Mesothelial cell of epicardium (in vitro differentiated cells): ENCODE results near the gene MCF2L. TPM values are rescaled to one million over a fixed set of nuclear protein-coding genes. Genes with fewer than 3 reads are reported as not detected.
"Not testable (repeated sequence)": the region's sequence is repeated elsewhere in the genome, so short reads cannot be mapped to it uniquely, and the experiment has no call there.

Experiments
- DNase-seq, 2 experiments: peaks; one replicate each; pipeline ENCODE4 v3.0.0; 2021; ENCODE audit warnings: low spot score in 2 of 2; ENCODE audit not compliant: unreplicated experiment in 2 of 2
- H3K27ac Mint-ChIP-seq: 2 replicates; pipeline ENCODE4 v1.8.0; 2021; ENCODE audit warnings: mixed read lengths
- H3K27me3 Mint-ChIP-seq: 2 replicates; pipeline ENCODE4 v1.8.0; 2021; ENCODE audit warnings: low read depth, mixed read lengths
- H3K36me3 Mint-ChIP-seq: 2 replicates; pipeline ENCODE4 v1.8.0; 2021; ENCODE audit warnings: mixed read lengths
- H3K4me1 Mint-ChIP-seq: 2 replicates; pipeline ENCODE4 v1.8.0; 2021; ENCODE audit warnings: mixed read lengths
- H3K4me3 Mint-ChIP-seq: 2 replicates; pipeline ENCODE4 v1.8.0; 2021; ENCODE audit warnings: mild to moderate bottlenecking, moderate library complexity, mixed read lengths
- H3K9me3 Mint-ChIP-seq: 2 replicates; pipeline ENCODE4 v1.8.0; 2021; ENCODE audit warnings: mixed read lengths
- CTCF ChIP-seq: fragments of 200-600 bp; sonication (generic); IDR thresholded peaks from one replicate; pipeline ENCODE4 v1.5.0; 2021; ENCODE audit warnings: antibody characterized with exemption; ENCODE audit not compliant: unreplicated experiment
- total RNA-seq: library from RNA; stranded (reverse); gene quantifications from 3 replicates; pipeline ENCODE4 v1.2.1, GENCODE V29; 2021

The MCF2L gene
- total RNA-seq, 1 donor from 2014 or later, result 36.6 TPM

GRCh38 chr13:113097651-113098050 is 128.6 kb downstream of the MCF2L start:
- H3K36me3 Mint-ChIP-seq, result no peaks in the 10 kb centered on the region
- H3K4me3 Mint-ChIP-seq, result no peak overlapping the region
- no peak for TF ChIP-seq CTCF
- no peak for DNase-seq
- H3K27ac Mint-ChIP-seq, result no peak overlapping the region
- peaks cover 12% of the 10 kb centered on the region for H3K4me1 Mint-ChIP-seq
- peaks cover under 1% of the 10 kb centered on the region for H3K27me3 Mint-ChIP-seq
- no peaks in the 10 kb centered on the region for H3K9me3 Mint-ChIP-seq

GRCh38 chr13:113098162-113098732 is 129.2 kb downstream of the MCF2L start:
- Mint-ChIP-seq H3K9me3 (no peaks in the 10 kb centered on the region), H3K36me3 (no peaks in the 10 kb centered on the region), H3K4me3 (no peak overlapping the region), H3K27me3 (peaks cover 3% of the 10 kb centered on the region), H3K4me1 (peaks cover 12% of the 10 kb centered on the region), H3K27ac (no peak overlapping the region)
- no peak for DNase-seq
- TF ChIP-seq CTCF, result no peak

GRCh38 chr13:113099142-113099541 is 130.1 kb downstream of the MCF2L start:
- TF ChIP-seq CTCF, result no peak
- Mint-ChIP-seq H3K27me3 (peaks cover 4% of the 10 kb centered on the region), H3K36me3 (no peaks in the 10 kb centered on the region), H3K9me3 (no peaks in the 10 kb centered on the region), H3K27ac (no peak overlapping the region), H3K4me3 (no peak overlapping the region), H3K4me1 (peaks cover 12% of the 10 kb centered on the region)
- DNase-seq, result no peak

- not testable (repeated sequence) for H3K9me3 Mint-ChIP-seq, DNase-seq, H3K4me3 Mint-ChIP-seq, H3K27ac Mint-ChIP-seq, H3K36me3 Mint-ChIP-seq
- Mint-ChIP-seq H3K4me1 (peaks cover 12% of the 10 kb centered on the region), H3K27me3 (peaks cover 16% of the 10 kb centered on the region)
Measured at GRCh38 chr13:113102302-113102701, 133.3 kb downstream of the MCF2L start.

GRCh38 chr13:113102727-113103126 is 133.7 kb downstream of the MCF2L start:
- peaks cover 12% of the 10 kb centered on the region for H3K4me1 Mint-ChIP-seq
- no peaks in the 10 kb centered on the region for H3K9me3 Mint-ChIP-seq
- no peak overlapping the region for H3K27ac Mint-ChIP-seq
- DNase-seq, result no peak
- no peak overlapping the region for H3K4me3 Mint-ChIP-seq
- no peaks in the 10 kb centered on the region for H3K36me3 Mint-ChIP-seq
- H3K27me3 Mint-ChIP-seq, result peaks cover 16% of the 10 kb centered on the region
- TF ChIP-seq CTCF, result no peak

GRCh38 chr13:113103646-113104045 is 134.6 kb downstream of the MCF2L start:
- Mint-ChIP-seq H3K27me3 (peaks cover 16% of the 10 kb centered on the region), H3K27ac (no peak overlapping the region), H3K4me1 (peaks cover 9% of the 10 kb centered on the region), H3K4me3 (no peak overlapping the region), H3K36me3 (no peaks in the 10 kb centered on the region), H3K9me3 (no peaks in the 10 kb centered on the region)
- no peak for DNase-seq
- TF ChIP-seq CTCF, result no peak
